NCI-H2171 treated with DMSO at 0.1 percent for 48 hours (cell line): ENCODE measurements around the gene TSR1.

Experiments used
- DNase-seq: peaks from one replicate; lab custom pipeline; 2025; lab: John Stamatoyannopoulos, UW

TSR1 gene

DNA sequence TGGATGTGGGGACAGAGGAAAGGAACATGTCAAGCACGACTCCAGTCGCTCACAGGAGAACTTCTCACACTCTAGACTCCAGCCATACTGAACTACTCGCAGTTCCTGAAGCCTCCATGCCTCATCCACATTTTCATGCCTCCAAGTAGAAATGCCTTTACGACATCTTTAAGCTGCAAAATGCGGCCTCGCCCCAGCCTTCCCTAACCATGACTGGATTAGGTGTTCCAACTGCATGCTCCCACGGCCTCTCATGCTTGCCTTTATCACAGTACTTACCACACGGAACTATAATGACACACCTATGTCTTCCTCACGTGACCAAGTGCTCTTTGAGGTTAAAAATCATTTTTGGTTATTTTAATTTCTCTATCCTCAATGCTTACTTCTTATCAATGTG, 56.5 kb downstream of the TSR1 start:
- no peak for DNase-seq

DNA sequence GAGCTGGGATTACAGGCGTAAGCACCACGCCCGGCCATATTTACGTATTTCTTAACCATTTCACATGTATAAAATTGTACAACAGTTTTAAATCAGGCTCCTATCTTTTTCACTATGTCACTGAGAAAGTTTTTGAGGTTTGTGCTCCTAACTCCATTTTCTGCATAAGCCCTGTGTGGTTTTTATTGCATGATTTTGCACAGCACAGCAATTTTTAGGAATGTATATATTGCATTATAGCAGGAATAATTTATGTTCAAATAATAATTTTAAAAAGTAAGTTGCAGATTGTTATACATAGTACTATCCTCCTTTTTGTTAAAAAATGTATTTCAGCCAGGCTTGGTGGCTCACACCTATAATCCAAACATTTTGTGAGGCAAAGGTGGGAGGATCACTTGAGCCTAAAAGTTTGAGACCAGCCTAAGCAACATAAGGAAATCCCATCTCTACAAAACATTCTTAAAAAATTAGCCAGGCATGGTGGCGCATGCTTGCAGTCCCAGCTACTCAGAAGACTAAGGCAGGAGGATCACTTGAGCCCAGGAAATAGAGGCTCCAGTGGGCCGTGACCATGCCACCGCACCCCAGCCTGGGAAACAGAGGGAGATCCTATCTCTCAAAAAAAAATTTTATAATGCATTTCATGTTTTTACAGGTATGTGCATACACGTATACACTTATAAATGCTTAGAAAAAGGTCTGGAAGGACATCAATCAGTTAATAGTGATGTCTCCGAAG, 58.7 kb downstream of the TSR1 start:
- DNase-seq: no peak

DNA sequence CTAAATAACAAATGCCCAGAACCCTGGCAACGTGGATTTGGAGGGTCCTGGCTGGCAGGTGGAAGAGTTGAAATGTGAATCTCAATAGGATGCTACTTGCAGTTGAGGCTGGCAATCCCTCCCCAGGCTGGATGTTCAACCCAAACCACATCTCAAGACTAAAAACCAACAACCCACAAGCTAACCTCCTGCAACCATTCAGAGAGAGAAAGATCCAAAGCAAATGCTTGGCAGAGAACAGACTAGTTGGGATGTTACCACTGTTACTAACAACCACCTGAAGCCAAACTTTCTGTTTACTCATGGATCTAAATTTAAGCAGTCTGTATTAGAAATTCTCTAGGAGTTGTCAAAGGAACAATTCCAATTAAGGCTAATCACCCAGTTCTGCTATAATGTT, 60.5 kb downstream of the TSR1 start:
- DNase-seq: no peak

DNA sequence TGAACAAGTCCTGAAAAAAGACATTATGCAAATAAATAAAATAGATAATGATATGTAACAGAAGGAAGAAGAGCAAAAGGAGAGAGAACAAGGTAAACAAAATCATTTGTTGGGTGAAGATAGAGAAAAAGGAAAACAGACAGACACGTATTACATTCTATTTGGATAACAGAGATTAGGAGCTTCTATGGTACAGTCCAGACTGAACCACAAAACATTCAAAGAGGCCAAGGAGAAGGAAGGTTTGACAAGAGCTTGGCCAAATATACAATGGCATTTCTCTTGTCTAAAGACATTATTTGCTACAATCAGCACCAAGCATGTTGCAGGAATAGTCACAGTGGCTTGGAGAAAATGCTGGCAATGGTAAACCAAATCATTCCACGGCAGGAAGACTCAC, 61.8 kb downstream of the TSR1 start:
- no peak for DNase-seq
